ENCODE measurements around the gene TMEM242. TPM values are rescaled to one million over a fixed set of nuclear protein-coding genes. Genes with fewer than 3 reads are reported as not detected.

The TMEM242 gene
- polyA plus RNA-seq, 1 donor from 2014 or later = 17.6 TPM

DNA sequence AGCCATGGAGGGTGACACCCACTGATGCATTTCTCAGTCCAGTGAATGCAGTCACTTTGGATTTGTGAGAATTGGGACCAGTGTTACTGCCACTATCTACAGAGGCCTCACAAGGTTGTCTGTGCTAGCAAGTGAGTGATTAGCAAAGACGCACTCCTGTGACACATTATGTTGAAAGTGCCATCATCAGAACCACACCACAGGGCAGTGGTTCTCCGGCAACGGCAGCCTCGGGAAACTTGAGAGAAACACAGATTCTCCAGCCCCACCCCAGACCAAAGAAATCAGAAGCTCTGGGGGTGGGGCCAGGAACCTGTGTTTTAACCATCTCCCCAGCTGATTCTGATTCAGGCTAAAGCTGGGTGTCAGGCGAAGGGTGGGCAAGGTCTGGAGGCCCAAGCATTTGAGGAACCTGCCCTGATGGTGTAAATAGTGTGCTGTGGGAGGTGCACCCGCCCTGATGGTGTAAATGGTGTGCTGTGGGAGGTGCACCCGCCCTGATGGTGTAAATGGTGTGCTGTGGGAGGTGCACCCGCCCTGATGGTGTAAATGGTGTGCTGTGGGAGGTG, 39.9 kb downstream of the TMEM242 start:
- Histone ChIP-seq H3K27ac (ENCODE audit: low read length) (no peak overlapping the region), H3K36me3 (ENCODE audit: insufficient read depth, low read length) (no peaks in the 10 kb centered on the region), H3K4me2 (ENCODE audit: low read length) (no peak overlapping the region), H3K4me3 (ENCODE audit: low read length) (no peak overlapping the region), H3F3A (ENCODE audit: insufficient read depth, low read length, poor library complexity, severe bottlenecking) (no peaks in the 10 kb centered on the region), H2AFZ (ENCODE audit: low read depth, low read length) (no peak overlapping the region), H3K9me2 (ENCODE audit: insufficient read depth, low read length) (no peaks in the 10 kb centered on the region), H4K20me1 (ENCODE audit: insufficient read depth) (no peaks in the 10 kb centered on the region), H3K27me3 (ENCODE audit: insufficient read depth, low read depth, low read length) (no peaks in the 10 kb centered on the region), H3K9me3 (ENCODE audit: low read length) (no peaks in the 10 kb centered on the region), H3K9ac (ENCODE audit: low read length) (no peak overlapping the region), H3K79me2 (replicated peaks; ENCODE audit: insufficient read depth, low read length) (no peaks in the 10 kb centered on the region)
- TF ChIP-seq EZH2 (IDR thresholded peaks at IDR 0.05; ENCODE audit: borderline replicate concordance, insufficient read depth, low read length, poor library complexity, severe bottlenecking) = no peak
- TF ChIP-seq, protein P1, sequence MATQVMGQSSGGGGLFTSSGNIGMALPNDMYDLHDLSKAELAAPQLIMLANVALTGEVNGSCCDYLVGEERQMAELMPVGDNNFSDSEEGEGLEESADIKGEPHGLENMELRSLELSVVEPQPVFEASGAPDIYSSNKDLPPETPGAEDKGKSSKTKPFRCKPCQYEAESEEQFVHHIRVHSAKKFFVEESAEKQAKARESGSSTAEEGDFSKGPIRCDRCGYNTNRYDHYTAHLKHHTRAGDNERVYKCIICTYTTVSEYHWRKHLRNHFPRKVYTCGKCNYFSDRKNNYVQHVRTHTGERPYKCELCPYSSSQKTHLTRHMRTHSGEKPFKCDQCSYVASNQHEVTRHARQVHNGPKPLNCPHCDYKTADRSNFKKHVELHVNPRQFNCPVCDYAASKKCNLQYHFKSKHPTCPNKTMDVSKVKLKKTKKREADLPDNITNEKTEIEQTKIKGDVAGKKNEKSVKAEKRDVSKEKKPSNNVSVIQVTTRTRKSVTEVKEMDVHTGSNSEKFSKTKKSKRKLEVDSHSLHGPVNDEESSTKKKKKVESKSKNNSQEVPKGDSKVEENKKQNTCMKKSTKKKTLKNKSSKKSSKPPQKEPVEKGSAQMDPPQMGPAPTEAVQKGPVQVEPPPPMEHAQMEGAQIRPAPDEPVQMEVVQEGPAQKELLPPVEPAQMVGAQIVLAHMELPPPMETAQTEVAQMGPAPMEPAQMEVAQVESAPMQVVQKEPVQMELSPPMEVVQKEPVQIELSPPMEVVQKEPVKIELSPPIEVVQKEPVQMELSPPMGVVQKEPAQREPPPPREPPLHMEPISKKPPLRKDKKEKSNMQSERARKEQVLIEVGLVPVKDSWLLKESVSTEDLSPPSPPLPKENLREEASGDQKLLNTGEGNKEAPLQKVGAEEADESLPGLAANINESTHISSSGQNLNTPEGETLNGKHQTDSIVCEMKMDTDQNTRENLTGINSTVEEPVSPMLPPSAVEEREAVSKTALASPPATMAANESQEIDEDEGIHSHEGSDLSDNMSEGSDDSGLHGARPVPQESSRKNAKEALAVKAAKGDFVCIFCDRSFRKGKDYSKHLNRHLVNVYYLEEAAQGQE (IDR thresholded peaks at IDR 0.05; ENCODE audit: borderline replicate concordance) = no peak
- no peak for TF ChIP-seq EP300 (conservative IDR thresholded peaks at IDR 0.05; ENCODE audit: poor library complexity, severe bottlenecking)
- TF ChIP-seq MXI1 (conservative IDR thresholded peaks at IDR 0.05; ENCODE audit: poor library complexity, severe bottlenecking) = no peak
- TF ChIP-seq, protein P2, sequence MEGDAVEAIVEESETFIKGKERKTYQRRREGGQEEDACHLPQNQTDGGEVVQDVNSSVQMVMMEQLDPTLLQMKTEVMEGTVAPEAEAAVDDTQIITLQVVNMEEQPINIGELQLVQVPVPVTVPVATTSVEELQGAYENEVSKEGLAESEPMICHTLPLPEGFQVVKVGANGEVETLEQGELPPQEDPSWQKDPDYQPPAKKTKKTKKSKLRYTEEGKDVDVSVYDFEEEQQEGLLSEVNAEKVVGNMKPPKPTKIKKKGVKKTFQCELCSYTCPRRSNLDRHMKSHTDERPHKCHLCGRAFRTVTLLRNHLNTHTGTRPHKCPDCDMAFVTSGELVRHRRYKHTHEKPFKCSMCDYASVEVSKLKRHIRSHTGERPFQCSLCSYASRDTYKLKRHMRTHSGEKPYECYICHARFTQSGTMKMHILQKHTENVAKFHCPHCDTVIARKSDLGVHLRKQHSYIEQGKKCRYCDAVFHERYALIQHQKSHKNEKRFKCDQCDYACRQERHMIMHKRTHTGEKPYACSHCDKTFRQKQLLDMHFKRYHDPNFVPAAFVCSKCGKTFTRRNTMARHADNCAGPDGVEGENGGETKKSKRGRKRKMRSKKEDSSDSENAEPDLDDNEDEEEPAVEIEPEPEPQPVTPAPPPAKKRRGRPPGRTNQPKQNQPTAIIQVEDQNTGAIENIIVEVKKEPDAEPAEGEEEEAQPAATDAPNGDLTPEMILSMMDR (IDR thresholded peaks at IDR 0.05; ENCODE audit: poor library complexity, severe bottlenecking) = no peak
- no peak for TF ChIP-seq TAF1 (IDR thresholded peaks at IDR 0.05; ENCODE audit: low read depth)
- TF ChIP-seq SMC3 (conservative IDR thresholded peaks at IDR 0.05; ENCODE audit: poor library complexity) = no peak
- TF ChIP-seq RAD21 (conservative IDR thresholded peaks at IDR 0.05) = no peak
- no peak for TF ChIP-seq POLR2AphosphoS5 (IDR thresholded peaks at IDR 0.05)

DNA sequence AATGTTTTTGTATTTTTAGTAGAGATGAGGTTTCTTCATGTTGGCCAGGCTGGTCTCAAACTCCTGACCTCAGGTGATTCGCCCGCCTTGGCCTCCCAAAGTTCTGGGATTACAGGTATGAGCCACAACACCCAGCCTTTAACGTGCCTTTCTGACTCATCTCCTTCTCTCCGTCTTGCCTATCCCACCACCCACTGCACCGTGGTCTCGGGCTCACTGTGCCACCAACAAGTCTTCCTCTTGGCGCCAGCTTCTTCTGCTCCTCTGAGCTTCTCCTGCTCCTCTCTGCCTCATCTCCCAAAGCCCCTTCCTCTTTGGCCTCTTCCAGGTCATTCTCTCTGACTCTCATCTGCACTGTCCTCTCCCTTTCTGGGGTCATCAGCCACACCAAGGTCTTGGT, 41.0 kb downstream of the TMEM242 start:
- no peaks in the 10 kb centered on the region for H3F3A ChIP-seq (ENCODE audit: insufficient read depth, low read length, poor library complexity, severe bottlenecking)
- H3K4me3 ChIP-seq (ENCODE audit: low read length) = no peak overlapping the region
- no peaks in the 10 kb centered on the region for H3K9me2 ChIP-seq (ENCODE audit: insufficient read depth, low read length)
- no peaks in the 10 kb centered on the region for H3K36me3 ChIP-seq (ENCODE audit: insufficient read depth, low read length)
- H4K20me1 ChIP-seq (ENCODE audit: insufficient read depth) = no peaks in the 10 kb centered on the region
- H3K9ac ChIP-seq (ENCODE audit: low read length) = no peak overlapping the region
- H3K9me3 ChIP-seq (ENCODE audit: low read length) = no peaks in the 10 kb centered on the region
- no peak overlapping the region for H3K4me2 ChIP-seq (ENCODE audit: low read length)
- no peak for TF ChIP-seq EP300 (conservative IDR thresholded peaks at IDR 0.05; ENCODE audit: poor library complexity, severe bottlenecking)
- TF ChIP-seq, protein P1 (IDR thresholded peaks at IDR 0.05; ENCODE audit: borderline replicate concordance) = no peak
- TF ChIP-seq EZH2 (IDR thresholded peaks at IDR 0.05; ENCODE audit: borderline replicate concordance, insufficient read depth, low read length, poor library complexity, severe bottlenecking) = no peak
- no peak for TF ChIP-seq TAF1 (IDR thresholded peaks at IDR 0.05; ENCODE audit: low read depth)
- no peak for TF ChIP-seq POLR2AphosphoS5 (IDR thresholded peaks at IDR 0.05)
- no peak for TF ChIP-seq RAD21 (conservative IDR thresholded peaks at IDR 0.05)
- H2AFZ ChIP-seq (ENCODE audit: low read depth, low read length) = no peak overlapping the region
- no peaks in the 10 kb centered on the region for H3K79me2 ChIP-seq (replicated peaks; ENCODE audit: insufficient read depth, low read length)
- H3K27ac ChIP-seq (ENCODE audit: low read length) = no peak overlapping the region
- no peaks in the 10 kb centered on the region for H3K27me3 ChIP-seq (ENCODE audit: insufficient read depth, low read depth, low read length)
